ENCODE data around the gene NAE1.
"Not testable (repeated sequence)": the region's sequence is repeated elsewhere in the genome, so short reads cannot be mapped to it uniquely, and the experiment has no call there.

NAE1 gene

DNA sequence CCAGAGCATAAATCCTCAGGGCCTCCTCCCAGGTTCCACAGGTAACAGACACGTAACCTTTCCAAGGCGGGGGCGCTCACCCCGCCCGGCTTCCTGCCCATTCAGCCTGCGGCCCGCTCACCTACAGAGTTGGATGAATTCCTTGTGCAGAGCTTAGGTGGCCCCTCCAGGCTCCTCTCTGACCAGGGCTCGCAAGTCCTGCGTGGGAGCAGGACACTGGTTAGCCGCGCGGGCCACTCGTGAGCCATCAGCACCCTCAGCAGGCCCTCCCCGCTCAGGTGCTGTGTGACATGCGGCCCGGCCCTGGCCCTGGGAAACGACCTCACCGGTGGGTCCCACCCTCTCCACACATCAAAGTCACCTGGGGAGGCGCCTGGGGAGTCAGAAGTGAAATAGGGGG is 29.9 kb downstream of the NAE1 start:
- DNase-seq: no peak

DNA sequence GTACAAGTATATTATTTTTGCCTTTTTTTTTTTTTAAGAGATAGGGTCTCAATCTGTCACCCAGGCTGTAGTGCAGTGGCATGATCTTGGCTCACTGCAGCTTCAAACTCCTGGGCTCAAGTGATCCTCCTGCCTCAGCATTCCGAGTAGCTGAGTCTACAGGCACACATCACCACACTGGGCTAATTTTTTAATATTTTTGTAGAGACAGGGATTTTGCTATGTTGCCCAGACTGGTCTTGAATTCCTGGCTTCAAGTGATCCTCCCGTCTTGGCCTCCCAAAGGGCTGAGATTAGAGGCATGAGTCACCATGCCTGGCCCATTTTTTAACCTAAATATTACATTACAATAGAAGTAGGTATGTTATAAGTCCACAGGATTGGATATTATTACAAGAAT is 32.6 kb downstream of the NAE1 start:
- no peak for DNase-seq

DNA sequence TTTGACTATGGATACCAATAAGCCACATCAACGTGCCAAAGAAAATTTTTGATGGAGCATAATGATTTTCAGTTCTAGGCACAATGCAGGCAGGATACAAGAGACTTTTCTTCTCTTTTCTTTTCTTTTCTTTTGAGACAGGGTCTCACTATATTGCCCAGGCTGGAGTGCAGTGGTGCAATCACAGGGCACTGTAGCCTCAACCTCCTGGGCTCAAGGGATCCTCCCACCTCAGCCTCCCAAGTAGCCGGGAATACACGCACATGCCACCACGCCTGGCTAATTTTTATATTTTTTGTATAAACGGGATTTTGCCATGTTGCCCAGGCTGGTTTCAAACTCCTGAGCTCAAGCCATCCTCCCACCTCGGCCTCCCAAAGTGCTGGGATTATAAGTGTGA is 36.8 kb downstream of the NAE1 start:
- not testable (repeated sequence) for DNase-seq

DNA sequence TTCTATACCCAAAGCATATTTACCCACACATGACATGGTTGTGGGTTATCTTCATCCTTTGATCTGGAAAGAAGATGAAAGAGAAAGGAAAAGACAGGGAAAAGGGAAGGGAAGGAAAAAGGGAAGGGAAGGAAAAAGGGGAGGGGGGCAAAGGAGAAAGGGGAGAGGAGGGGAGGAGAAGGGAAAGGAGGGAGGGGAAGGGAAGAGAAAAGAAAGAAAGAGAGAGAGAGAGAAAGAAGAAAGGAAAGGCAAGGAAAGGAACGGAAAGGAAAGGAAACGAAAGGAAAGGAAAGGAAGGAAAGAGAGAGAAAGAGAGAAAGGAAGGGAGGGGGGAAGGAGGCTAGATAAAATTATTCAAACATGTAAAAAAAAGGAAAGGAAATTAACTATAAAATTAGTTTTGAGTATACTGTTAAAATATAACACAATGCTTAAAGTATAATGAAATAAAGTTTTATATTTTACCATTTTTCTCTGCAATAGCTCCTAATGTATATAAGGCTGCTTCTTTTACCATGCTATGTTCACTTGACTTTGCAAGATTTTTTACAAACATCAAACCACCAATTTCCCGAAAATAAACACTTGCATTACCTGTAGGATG is 40.5 kb downstream of the NAE1 start:
- no peak for DNase-seq

DNA sequence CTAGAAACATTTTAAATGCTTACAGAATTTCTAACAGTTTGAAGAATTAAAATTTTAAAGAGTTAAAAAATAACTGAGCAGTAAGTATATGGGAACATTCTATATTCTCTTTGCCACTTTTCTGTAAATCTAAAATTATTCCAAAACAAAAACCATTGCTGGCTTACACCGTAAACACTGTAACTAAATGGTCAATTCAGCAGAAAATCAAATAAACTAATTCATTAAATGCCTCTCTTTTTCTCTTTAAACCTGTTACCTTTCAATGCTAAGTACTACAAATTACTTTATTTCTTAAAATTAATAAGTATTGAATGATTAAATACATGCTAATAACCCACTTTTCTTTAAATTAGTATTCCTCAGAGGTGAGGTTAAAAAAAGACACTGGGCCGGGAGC is 43.3 kb downstream of the NAE1 start:
- DNase-seq: no peak

DNA sequence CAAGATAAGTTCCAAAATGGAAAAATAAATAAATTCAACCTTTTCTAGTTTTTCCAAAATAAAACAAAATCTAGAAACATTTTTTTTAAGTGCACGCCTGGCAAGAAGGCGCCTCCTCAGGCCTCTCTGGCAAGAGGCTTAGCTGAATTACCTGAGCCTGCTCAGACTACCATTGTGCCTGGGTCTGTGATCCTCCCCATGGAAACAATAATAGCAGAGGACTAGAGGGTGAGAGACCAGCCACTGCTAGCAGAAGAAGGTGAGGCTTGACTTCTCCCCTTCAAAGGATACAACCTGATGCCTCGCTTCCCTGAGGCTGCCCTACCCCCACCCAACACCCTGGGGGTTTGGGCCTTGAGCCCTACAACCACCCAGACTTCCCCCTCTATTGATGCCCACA is 44.2 kb downstream of the NAE1 start:
- DNase-seq: no peak

DNA sequence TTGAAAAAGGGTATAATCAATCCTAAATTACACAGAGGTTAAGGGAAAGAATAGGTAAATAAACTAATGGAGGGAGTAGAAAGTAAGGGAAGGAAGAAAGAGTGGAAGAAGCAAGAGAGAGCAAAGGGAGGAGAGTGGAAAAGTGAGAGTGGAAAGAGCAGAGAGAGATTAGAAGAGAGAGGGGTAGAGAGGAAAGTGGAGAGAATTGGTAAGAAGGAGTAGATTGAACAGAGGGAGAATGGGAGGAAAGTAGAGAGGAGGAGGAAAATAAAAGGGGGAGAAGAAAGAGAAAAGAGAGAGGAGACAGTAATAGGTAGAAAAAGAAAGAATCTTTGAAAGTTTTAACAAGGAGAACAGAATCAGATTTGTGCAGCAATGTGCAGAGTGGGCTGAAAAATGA is 54.3 kb downstream of the NAE1 start:
- DNase-seq: no peak

DNA sequence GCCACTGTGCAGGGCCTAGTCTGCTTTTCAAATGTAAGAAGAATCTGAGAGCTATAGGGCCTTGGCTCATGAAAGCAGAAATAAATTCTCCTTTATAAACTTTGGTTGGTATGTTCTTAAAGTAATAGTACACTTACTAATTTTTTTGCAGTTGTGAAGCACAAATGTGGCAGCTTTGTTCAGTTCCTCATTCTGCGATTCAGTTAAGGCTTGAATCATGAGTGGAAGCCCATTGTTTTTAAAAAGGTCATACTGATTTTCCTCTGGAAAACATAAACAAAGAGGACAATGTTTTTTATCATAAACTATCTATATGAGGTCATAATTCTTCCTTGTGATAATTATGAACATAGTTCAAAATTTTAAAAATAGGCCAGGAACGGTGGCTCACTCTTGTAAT is 55.8 kb downstream of the NAE1 start:
- no peak for DNase-seq

DNA sequence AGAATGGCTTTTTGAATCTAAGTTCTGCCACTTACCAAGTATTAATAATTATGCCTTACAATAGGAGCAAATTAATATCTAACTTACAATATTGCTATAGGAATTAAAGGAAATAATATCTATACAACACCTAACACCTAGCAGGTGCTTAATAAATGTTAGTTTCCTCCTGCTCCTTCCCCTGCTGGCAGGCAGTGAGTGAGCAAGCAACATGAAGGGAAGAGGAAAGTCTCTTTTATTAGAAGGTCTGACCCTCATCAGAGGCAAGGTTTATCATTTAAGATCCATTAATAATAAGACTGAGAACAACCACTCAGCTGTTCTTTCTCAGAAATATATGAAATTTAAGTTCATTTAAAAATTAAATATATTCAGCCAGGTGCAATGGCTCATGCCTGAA is 72.7 kb downstream of the NAE1 start:
- DNase-seq: no peak

DNA sequence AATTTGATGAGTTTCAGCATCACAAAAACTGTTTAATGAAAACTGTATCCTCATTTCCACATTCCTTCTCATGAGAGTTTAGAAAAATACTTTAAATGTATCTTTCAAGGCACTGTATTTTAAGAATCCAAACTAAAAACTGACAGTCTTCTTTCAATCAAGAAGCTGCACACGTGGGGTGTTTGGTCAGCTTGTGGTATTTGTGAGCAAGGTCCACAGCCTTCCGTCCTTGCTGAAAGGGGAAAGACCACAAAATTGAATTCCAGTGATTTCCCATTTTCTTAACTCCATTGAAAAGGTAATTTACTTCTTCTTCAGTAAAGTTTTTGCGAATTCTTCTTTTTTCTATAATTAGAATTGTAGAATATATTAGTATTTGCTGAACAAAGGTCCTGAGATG is 76.0 kb downstream of the NAE1 start:
- no peak for DNase-seq

DNA sequence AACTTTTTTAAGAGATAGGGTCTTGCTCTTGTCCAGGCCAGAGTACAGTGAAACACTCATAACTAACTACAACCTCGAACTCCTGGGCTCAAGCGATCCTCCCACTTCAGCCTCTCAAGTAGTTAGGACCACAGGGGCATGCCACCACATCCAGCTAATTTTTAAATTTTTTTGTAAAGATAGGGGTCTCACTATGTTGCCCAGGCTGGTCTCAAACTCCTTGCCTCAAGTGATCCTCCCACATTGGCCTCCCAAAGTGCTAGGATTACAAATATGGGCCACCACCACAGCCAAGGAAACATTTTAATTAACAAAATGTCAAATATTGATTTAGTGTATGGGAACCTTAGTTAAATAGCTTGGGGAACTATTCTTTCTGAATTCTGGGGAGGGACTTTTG is 76.6 kb downstream of the NAE1 start:
- DNase-seq: no peak

DNA sequence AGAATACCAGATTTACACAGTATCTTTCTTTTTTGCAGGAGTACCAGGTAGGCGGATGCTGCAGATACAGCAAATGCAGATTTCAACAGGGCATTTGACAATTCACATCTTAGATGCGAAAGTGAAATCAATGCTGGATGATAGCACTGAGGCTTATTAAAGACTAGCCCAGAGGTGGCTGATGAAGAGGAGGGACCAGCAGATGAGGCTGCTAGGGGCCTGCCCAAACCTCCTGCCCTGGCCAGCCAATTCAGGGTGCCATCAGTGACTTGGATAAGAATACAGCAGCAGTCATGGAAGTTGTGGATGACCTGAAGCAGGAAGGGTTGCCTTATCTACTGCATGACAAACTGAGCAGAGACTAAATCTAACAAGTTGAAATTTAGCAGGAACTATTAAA is 77.8 kb downstream of the NAE1 start:
- no peak for DNase-seq
